ENCODE data around the gene MS4A6E. TPM values are rescaled to one million over a fixed set of nuclear protein-coding genes. Genes with fewer than 3 reads are reported as not detected.

Gene MS4A6E
- total RNA-seq, 4 donors from 2014 or later, result not detected

DNA sequence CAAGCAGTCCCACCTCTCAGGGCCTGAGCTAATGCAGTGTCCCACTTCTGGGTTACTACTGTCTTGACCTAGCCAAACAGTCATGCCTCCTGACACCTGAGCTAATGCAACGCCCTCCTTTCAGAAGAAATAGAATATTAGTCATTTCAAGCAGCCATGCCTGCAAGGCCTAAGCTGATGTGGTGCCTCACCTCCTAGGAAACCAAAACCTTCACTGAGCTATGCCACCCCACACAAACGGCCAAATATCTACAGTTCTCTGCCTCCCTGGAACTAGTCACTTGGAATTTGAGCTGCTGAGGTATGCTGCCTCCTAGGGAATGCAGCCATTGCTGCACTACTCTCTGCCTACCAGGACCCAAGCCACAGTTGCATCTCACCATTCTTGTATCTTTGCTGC, 8.3 kb upstream of the MS4A6E start:
- Histone ChIP-seq H3K9me3 (no peaks in the 10 kb centered on the region), H3K36me3 (no peaks in the 10 kb centered on the region), H3K27me3 (no peaks in the 10 kb centered on the region), H3K27ac (no peak overlapping the region), H3K4me1 (no peaks in the 10 kb centered on the region), H3K4me3 (no peak overlapping the region)
- intact Hi-C loops (cut with DNase I; ENCODE audit: low total_unique reads), result no loop called here
- TF ChIP-seq, protein P1, sequence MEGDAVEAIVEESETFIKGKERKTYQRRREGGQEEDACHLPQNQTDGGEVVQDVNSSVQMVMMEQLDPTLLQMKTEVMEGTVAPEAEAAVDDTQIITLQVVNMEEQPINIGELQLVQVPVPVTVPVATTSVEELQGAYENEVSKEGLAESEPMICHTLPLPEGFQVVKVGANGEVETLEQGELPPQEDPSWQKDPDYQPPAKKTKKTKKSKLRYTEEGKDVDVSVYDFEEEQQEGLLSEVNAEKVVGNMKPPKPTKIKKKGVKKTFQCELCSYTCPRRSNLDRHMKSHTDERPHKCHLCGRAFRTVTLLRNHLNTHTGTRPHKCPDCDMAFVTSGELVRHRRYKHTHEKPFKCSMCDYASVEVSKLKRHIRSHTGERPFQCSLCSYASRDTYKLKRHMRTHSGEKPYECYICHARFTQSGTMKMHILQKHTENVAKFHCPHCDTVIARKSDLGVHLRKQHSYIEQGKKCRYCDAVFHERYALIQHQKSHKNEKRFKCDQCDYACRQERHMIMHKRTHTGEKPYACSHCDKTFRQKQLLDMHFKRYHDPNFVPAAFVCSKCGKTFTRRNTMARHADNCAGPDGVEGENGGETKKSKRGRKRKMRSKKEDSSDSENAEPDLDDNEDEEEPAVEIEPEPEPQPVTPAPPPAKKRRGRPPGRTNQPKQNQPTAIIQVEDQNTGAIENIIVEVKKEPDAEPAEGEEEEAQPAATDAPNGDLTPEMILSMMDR (IDR thresholded peaks at IDR 0.05), result no peak
- TF ChIP-seq POLR2A (IDR thresholded peaks at IDR 0.05), result no peak
- no peak for DNase-seq

DNA sequence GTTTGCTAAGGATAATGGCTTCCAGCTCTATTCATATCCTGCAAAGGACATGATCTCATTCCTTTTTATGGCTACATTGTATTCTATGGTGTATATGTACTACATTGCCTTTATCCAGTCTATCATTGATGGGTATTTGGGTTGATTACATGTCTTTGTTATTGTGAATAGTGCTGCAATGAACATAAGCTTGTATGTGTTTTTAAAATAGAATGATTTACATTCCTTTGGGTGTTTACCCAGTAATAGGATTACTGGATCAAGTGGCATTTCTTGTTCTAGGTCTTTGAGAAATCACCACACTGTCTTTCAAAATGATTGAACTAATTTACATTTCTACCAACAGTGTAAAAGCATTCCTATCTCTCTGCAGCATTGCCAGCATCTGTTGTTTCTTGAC, 6.0 kb upstream of the MS4A6E start:
- no peaks in the 10 kb centered on the region for H3K36me3 ChIP-seq
- H3K9me3 ChIP-seq, result no peaks in the 10 kb centered on the region
- no peaks in the 10 kb centered on the region for H3K4me1 ChIP-seq
- no peak for TF ChIP-seq POLR2A (IDR thresholded peaks at IDR 0.05)
- TF ChIP-seq, protein P1 (IDR thresholded peaks at IDR 0.05), result no peak
- intact Hi-C loops (cut with DNase I; ENCODE audit: low total_unique reads), result no loop called here
- no peak for DNase-seq
- H3K27ac ChIP-seq, result no peak overlapping the region
- H3K4me3 ChIP-seq, result no peak overlapping the region
- no peaks in the 10 kb centered on the region for H3K27me3 ChIP-seq

DNA sequence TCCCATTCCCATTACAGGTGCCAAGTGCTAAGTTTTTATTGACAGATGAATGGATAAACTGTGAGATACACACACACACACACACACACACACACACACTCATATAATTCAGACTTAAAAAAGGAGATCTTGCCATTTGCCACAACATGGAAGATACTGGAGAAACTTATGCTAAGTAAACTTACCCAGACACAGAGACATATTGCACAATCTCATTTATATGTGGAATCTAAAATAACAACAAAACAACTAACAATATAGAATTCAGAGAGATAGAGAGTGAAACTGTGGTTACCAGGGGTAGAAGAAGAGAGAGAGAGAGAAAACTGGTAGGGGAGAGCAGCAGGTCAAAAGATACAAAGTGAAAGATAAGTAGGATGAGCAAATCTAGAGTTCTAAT, 1.4 kb downstream of the MS4A6E start:
- TF ChIP-seq, protein P1 (IDR thresholded peaks at IDR 0.05), result no peak
- TF ChIP-seq POLR2A (IDR thresholded peaks at IDR 0.05), result no peak
- peaks cover 0 to 4% of the 10 kb centered on the region in 2 donors for H3K9me3 ChIP-seq
- no peak for DNase-seq
- H3K4me3 ChIP-seq, result no peak overlapping the region
- H3K27ac ChIP-seq, result no peak overlapping the region
- no peaks in the 10 kb centered on the region for H3K27me3 ChIP-seq
- no peaks in the 10 kb centered on the region for H3K4me1 ChIP-seq
- intact Hi-C loops (cut with DNase I; ENCODE audit: low total_unique reads), result no loop called here
- H3K36me3 ChIP-seq, result no peaks in the 10 kb centered on the region

DNA sequence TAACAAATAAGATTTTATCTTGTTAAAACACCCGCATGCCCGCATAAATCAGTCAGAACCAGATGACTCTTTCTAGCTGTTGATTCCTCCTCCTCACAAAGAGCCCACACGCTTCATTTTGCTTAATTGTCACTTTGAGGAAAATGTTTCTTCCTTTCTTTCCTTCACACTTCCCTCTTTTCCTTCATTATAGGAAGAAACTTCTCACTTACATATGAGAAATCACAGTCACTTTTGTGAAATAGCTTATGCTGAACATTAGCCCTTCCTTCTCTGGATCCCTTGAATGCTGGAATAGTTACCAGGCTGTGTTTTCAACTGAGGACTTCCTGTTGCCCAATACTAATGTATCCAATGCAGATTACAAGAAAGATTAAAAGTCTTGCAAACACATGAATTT, 5.8 kb downstream of the MS4A6E start:
- no peak for DNase-seq
- no peak for TF ChIP-seq POLR2A (IDR thresholded peaks at IDR 0.05)
- TF ChIP-seq, protein P1 (IDR thresholded peaks at IDR 0.05), result no peak
- H3K27me3 ChIP-seq, result no peaks in the 10 kb centered on the region
- H3K4me3 ChIP-seq, result no peak overlapping the region
- H3K4me1 ChIP-seq, result no peaks in the 10 kb centered on the region
- peaks cover 0 to 4% of the 10 kb centered on the region in 2 donors for H3K9me3 ChIP-seq
- H3K27ac ChIP-seq, result no peak overlapping the region
- intact Hi-C loops (cut with DNase I; ENCODE audit: low total_unique reads), result no loop called here
- no peaks in the 10 kb centered on the region for H3K36me3 ChIP-seq

DNA sequence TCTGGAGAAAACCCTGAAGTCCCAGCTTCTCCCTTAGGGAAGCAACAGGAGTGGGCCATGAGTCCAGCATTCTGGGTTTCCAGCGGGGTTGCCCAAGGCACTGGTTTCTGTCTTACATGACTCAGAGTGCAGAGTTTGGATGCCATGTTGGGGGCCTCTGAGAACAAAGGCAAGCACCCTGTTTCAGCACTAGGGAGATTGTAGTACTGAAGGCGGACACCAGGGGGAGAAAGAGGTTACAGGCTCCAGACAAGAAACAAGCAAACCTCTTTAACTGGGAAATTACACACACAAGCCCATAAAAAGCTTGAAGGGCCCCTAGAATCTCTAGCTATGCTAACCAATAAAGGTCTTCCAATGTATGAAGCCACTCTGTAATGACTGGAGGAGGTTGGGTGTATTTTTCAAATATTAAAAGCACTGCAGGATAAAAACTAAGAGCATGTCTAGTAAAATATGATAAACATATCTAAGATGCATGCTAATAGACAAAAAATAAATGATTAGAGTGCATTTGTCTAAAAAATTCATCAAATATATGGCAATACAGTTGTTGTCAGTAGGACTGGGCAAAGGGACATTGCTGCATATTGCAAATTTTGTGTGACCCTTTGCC, 7.1 kb downstream of the MS4A6E start:
- DNase-seq, result peak in 1 of 2 donors; percentile 20
- Histone ChIP-seq H3K27me3 (no peaks in the 10 kb centered on the region), H3K27ac (no peak overlapping the region), H3K9me3 (peaks cover 0 to 4% of the 10 kb centered on the region in 2 donors), H3K4me1 (no peaks in the 10 kb centered on the region), H3K4me3 (no peak overlapping the region), H3K36me3 (no peaks in the 10 kb centered on the region)
- intact Hi-C loops (cut with DNase I; ENCODE audit: low total_unique reads), result no loop called here
- TF ChIP-seq, protein P1 (IDR thresholded peaks at IDR 0.05), result peak in 3 of 4 experiments; percentile 25 to 36 (median 27)
- TF ChIP-seq POLR2A (IDR thresholded peaks at IDR 0.05), result no peak
